Measurements from ENCODE around the gene GIT1.

GIT1 gene

GRCh38 chr17:29617481-29618271 lies 28.2 kb upstream of the GIT1 start:
- in situ Hi-C loops (cut with HindIII; ENCODE audit: low pct_ligation_motif_present, low pct_unique_long_range_greater_than_20kb, low sequenced_read_pairs) = no loop called here
- DNase-seq = peak; percentile 79

DNA sequence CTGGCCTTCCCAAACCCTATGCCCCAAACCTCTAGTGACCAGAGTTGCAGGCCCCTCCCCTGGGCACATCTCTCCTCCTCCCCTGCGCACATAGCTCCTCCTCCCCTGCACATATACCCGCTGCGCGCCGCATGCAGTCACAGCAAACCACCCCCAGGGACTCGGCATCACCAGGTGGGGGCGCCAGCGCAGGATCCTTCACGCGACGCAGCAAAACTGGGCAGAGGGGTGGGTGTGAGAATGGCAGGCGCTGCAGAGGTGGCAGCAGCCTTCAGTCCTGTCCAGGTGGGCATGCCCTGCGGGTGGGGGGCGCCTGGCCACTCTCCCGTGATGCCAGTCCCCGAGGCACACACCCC lies 27.7 kb upstream of the GIT1 start:
- peak; percentile 31 for DNase-seq
- in situ Hi-C loops (cut with HindIII; ENCODE audit: low pct_ligation_motif_present, low pct_unique_long_range_greater_than_20kb, low sequenced_read_pairs) = no loop called here

DNA sequence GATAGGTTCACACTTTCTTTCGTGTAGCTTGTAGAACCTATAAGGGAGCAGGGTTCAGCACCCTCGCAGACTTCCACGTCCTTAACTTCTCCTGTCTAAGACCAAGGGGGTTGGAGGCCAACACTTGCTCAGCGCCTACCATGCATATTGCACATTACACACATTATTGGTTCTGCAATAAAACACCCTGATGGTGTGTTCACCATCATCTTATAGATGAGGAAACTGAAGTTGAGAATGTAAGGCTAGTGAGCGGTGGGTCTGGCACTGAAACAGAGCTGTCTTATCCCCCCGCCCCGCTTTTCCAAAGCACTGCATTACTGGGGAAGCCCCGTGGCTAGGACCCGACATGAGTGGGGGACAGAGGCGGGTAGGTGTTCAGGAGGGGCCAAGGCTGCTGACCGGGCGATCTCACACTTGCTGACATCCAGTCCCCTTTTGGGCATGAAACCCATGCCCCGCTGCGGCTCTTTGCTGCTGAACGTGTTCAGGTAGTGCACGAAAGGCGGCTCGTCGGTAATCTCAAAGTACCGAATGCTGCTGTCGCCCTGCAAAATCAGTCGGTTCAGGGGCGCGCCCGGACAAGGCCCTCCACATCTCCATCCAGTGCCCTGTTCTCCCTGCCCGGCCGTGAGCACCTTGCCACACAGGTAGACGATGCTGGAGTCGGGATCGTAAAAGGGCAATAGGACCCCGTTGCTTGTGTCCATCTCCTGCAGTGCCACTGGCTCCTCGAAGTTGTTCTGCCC lies 27.0 kb upstream of the GIT1 start:
- no peak for DNase-seq
- in situ Hi-C loops (cut with HindIII; ENCODE audit: low pct_ligation_motif_present, low pct_unique_long_range_greater_than_20kb, low sequenced_read_pairs) = no loop called here

DNA sequence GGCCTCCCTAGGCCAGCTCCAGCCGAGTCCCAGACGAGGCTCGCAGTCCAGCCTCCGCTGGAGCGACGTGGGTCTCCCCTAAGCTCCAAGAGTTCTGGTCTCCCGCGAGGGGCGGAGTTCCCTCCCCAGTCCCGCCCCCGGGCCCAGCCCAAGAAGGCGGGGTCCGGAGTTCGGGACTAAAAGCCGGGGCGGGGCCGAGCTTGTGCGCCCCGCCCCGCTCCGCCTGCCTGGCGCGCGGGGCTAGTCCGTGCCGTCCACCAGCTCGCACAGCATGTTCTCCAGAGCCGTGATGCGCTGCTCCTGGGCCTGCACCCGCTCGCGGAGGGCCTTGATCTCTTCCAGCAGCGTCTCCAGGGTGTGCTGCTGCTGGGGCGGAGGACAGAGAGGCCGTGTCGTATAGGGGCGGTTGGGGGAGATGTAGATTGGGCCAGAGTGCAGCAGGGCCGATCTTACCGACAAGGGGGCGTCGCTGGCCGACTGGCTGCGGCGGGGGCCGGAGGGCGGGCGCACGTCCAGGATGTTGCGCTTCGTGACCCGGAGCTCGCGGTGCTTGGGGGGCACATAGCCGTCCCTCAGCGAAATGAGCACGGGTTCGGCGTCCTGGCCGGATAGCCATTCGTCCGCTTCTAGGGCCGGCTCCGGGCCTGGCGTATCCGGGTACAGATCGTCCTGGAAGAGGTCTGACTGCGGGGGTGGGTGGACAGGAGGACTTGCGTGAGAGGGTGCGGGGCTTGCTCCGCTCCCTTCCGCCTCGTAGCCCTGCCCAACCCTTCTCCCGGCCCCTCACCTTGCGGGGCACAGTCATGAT lies 26.2 kb upstream of the GIT1 start:
- no peak for DNase-seq
- in situ Hi-C loops (cut with HindIII; ENCODE audit: low pct_ligation_motif_present, low pct_unique_long_range_greater_than_20kb, low sequenced_read_pairs) = no loop called here

- in situ Hi-C loops (cut with HindIII; ENCODE audit: low pct_ligation_motif_present, low pct_unique_long_range_greater_than_20kb, low sequenced_read_pairs) = no loop called here
- DNase-seq = no peak
Observed at GRCh38 chr17:29615048-29615385, 25.6 kb upstream of the GIT1 start.

- DNase-seq = no peak
- in situ Hi-C loops (cut with HindIII; ENCODE audit: low pct_ligation_motif_present, low pct_unique_long_range_greater_than_20kb, low sequenced_read_pairs) = no loop called here
Observed at GRCh38 chr17:29614349-29615047, 25.1 kb upstream of the GIT1 start.

- DNase-seq = no peak
- in situ Hi-C loops (cut with HindIII; ENCODE audit: low pct_ligation_motif_present, low pct_unique_long_range_greater_than_20kb, low sequenced_read_pairs) = no loop called here
Observed at GRCh38 chr17:29613856-29614255, 24.4 kb upstream of the GIT1 start.

- DNase-seq = no peak
- in situ Hi-C loops (cut with HindIII; ENCODE audit: low pct_ligation_motif_present, low pct_unique_long_range_greater_than_20kb, low sequenced_read_pairs) = no loop called here
Observed at GRCh38 chr17:29613352-29613837, 23.9 kb upstream of the GIT1 start.

GRCh38 chr17:29612404-29613280 lies 23.2 kb upstream of the GIT1 start:
- DNase-seq = no peak
- in situ Hi-C loops (cut with HindIII; ENCODE audit: low pct_ligation_motif_present, low pct_unique_long_range_greater_than_20kb, low sequenced_read_pairs) = no loop called here

DNA sequence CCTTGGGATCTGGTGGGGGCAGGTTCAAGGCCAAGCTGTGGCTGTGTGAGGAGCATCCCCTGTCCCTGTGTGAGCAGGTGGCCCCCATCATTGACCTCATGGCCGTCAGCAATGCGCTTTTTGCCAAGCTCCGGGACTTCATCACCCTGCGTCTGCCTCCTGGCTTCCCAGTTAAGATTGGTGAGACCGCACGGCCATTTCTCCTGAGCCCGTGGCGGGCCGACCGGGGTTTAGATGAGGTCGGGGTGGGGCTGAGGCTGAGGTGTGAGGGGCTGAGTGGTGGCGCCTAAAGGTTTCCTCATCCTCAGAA lies 22.6 kb upstream of the GIT1 start:
- DNase-seq = no peak
- in situ Hi-C loops (cut with HindIII; ENCODE audit: low pct_ligation_motif_present, low pct_unique_long_range_greater_than_20kb, low sequenced_read_pairs) = no loop called here

DNA sequence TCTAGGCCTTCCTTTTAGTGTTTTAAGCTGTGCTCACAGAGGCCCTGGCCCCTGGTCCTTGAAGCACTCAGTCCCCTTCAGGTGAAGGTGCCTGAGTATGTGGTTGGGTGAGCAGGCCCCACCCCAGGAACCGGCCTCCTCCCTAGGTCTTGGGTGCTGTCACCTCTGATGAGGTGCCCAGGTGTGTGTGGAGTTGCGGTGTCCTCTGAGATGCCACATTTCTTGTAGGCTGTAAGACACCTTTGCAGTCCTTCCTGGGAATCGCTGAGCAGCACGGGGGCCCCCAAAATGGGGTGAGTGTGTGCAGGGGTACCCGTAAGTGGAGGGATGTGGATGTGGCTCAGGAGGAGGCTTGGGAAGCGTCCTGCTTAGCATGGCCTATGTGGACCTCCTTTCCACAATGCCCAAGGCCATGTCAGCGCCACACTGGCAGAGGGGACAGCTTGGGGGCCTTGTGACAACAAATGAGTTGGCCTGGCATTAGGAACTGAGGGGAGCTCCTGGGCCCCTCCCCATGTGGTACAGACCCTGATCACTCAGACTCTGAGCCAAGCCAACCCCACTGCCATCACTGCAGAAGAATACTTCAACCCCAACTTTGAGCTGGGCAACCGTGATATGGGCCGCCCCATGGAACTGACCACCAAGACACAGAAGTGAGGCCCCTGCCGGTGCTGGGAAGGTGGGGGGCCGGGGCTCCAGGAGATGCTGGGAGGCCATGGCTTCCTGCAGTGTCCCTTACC lies 22.1 kb upstream of the GIT1 start:
- no peak for DNase-seq
- in situ Hi-C loops (cut with HindIII; ENCODE audit: low pct_ligation_motif_present, low pct_unique_long_range_greater_than_20kb, low sequenced_read_pairs) = no loop called here

DNA sequence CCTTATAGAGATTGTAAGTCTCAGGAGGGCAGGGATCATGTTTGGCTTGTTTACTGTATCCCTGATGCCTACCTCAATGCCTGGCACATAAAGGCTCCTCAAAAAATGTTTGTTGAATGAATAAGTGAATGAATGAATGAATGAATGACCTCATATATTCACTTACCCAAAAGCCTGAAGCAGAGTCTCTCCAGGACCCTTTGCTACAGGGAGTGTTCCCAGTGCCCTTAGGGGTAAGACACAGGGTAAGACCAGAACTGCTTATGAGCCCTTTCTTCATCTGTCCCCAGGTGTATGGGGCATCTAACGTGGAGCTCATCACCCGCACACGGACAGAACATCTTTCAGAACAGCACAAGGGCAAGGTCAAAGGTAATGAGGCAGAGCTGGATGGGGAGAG lies 20.9 kb upstream of the GIT1 start:
- in situ Hi-C loops (cut with HindIII; ENCODE audit: low pct_ligation_motif_present, low pct_unique_long_range_greater_than_20kb, low sequenced_read_pairs) = no loop called here
- no peak for DNase-seq

DNA sequence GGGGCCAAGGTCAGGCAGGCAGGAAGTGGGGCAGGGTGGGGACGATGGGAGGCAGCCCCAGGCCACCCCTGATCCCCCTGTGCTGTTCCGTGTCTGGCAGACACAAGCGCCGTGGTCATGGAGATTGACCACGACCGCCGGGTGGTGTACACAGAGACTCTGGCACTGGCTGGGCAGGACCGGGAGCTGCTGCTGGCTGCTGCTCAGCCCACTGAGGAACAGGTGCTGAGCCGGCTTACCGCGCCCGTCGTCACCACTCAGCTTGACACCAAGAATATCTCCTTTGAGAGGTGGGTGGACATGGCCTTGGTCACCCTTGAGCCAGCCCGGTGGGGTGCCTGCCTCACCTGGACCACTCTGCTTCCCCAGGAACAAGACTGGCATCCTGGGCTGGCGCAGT lies 19.5 kb upstream of the GIT1 start:
- DNase-seq = no peak
- in situ Hi-C loops (cut with HindIII; ENCODE audit: low pct_ligation_motif_present, low pct_unique_long_range_greater_than_20kb, low sequenced_read_pairs) = no loop called here

DNA sequence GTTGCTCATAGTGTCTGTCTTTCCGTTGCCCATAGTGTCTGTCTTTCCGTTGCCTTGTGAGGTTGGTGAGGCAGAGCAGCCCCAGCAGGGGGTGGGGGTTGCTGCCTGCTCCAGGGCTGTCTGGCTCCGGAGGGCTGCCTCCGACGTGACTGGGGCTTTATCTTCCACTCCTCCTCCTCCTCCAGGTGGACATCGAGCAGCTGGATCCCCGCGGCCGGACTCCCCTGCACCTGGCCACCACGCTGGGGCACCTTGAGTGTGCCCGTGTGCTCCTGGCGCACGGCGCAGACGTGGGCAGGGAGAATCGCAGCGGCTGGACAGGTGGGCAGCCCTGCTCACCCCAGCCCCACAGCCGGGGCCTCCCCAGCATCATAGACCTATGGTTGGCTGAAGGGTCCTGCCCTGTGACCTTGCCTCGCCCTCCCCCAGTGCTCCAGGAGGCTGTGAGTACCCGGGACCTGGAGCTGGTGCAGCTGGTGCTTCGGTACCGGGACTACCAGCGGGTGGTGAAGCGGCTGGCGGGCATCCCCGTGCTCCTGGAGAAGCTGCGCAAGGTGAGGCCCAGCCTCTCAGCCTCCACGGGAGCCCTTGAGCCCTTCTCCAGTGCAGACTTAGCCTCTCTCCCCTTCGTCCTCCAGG lies 18.2 kb upstream of the GIT1 start:
- DNase-seq = no peak
- in situ Hi-C loops (cut with HindIII; ENCODE audit: low pct_ligation_motif_present, low pct_unique_long_range_greater_than_20kb, low sequenced_read_pairs) = no loop called here

GRCh38 chr17:29603109-29603674 lies 13.7 kb upstream of the GIT1 start:
- in situ Hi-C loops (cut with HindIII; ENCODE audit: low pct_ligation_motif_present, low pct_unique_long_range_greater_than_20kb, low sequenced_read_pairs) = no loop called here
- DNase-seq = no peak

DNA sequence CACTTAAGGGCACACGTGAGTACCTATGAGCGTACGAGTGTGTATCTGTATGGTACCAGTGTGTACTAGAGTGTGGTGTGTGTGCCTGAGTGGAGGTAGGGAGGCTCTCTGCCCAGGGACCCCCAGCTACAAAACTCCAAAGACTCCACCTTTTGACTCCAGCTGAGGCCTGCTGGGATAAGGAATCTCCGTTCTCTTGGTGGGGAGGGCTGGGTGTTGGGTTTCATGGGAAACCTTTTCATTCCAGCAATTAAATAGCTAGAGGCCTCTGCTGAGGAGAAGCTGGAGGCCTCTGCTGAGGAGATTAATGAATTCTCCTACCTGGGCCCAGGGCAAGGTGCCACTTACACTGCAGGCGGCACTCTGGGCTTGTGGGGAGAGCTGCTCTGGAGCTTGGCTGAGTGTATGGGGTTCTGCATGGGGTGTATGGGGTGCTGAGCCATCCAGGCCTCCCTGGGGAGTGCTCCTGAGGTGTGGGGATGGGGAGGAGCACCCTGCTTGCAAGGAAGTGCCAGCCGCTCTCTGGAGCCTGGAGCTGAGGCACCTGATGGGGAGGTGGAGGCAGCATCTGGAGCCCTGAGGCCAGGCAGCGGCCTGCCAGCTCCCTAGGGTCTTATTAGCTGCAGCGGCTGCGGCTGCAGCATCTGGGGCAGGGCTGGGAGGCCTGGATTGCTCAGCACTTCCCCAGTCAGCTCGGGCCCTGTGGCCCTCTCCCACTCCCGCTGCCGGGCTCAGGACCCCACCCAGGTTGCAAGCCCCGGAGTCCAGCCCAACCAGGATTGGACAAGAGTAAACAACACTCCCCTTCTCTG lies 8.1 kb upstream of the GIT1 start:
- DNase-seq = no peak
- in situ Hi-C loops (cut with HindIII; ENCODE audit: low pct_ligation_motif_present, low pct_unique_long_range_greater_than_20kb, low sequenced_read_pairs) = no loop called here
